HL-60/S4 (cell line): ENCODE data around the gene GSTA5.
"Not testable (repeated sequence)": the region's sequence is repeated elsewhere in the genome, so short reads cannot be mapped to it uniquely, and the experiment has no call there.

Experiments used
- in situ Hi-C: fragments of 300-500 bp; cut with MboI; formaldehyde crosslinking; loops from 2 replicates; pipeline ENCODE4 v1.14.3; 2022; ENCODE audit warnings: low sequenced_read_pairs

The GSTA5 gene

DNA sequence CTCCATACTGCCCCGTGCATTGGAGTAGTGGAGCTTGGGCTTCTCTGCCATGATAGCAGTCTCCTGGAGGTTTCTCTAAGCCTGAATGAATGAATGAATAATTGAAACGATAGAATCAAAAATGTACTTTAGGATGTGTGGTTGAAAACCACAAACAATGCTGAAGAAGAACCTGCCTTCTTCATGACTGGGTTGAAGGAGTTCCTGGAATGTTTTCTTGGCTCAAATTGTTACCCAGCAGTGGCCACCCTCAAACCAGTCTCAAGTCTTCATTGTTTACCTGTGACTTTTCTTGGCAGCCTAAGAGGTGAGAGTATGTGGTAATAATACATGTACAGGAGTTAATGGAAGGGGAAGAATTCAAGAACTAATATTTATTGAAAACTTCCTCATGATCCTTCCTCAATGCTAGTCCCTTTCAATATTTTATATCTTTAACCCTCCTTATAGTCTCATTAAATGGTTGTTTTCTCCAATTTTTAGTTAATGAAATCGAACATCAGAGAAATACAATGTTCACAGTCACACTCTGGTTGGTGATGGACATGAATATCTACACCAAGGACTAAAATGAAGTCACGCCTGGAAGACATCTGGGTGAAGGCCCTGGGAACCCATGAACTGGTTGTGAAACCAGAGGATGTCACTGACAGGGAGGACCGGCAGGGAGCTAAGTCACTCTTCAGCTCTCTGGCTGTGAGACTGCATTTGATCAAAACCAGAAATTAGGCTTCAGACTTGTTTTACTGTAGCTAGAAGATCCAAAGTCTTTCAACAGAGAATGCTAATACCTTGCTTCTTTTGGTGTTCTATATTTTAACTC is at the start of gene GSTA5:
GSTA5 (minus strand) TSS at position 51 of the 823 bp plus-strand sequence.
- in situ Hi-C loops: no loop called here

DNA sequence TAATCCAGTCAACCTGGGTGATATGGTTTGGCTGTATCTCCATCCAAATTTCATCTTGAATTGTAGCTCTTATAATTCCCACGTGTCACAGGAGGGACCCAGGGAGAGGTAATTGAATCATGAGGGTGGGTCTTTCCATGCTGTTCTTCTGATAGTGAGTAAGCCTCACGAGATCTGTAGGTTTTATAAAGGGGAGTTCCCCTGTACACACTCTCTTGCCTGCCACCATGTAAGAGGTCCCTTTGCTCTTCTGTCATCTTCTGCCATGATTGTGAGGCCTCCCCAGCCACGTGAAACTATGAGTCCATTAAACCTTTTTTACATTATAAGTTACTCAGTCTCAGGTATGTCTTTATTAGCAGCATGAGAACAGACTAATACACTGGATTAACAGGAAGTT is 49.4 kb upstream of the GSTA5 start:
- in situ Hi-C loops: no loop called here

DNA sequence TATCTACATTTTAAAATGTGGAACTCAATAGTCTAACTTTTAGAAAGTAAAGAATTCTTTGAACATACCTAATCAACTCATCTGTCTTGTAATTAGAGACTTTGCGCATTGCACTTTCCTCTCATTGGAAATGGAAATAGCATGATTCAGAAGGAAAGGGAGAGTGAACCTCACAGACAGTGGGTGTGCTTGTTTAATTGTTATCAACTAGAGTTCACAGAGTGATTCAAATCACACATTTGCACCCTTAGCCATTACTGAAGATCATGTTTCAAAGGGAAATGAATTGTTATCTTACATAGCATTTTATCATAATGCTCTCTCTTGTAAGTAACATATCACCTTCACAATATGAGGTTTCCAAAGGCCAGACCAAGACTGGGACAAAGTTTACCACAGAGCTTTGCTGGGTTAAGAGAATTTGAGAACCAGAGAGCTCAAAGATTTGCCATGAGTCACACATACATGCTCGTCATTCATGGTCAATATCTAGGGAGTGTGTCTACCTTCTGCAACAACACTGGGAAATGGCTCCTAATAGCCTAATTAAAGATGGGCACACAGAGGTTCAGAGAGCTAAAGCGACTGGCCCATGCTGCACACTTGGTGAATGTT is 47.4 kb upstream of the GSTA5 start:
- in situ Hi-C loops: no loop called here

DNA sequence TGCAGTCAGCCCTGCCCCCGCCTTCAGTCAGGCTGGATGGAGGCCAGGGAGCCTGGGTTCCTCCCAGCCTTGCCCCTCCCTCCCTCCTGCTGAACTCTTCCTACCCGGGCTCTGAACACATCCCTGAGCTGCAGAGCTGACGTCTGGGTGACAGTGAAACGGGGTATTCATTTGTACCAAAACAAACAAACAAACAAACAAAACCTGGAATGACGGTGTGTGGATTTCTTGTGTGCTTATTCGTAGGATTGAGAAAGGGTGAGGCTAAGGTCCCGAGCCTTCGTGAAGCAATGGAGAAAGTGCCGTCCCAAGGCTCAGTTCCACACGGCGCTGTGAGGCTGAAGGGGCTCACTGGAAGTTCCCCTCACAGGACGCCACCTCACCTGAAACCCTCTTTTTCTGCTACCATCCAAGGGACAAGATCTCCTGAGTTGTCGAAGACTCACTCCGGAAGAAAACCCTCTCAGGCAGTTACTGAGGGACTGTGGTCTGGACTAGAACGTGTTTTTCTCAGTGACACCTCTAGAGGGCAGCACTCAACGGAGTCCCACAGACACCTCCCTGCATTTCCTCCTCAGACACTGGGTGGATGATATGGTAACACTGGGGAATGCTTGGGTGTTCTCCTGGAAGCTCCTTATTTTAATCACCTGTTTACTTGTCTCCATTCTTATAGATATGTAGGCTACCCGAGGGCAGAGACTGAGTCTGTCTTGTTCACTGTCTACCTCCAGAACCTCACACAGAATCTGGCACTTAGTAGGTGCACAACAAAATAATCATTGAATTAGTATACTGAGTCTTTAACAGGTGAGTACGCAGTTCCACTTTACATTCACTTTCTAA is 41.6 kb upstream of the GSTA5 start:
- in situ Hi-C loops: no loop called here

DNA sequence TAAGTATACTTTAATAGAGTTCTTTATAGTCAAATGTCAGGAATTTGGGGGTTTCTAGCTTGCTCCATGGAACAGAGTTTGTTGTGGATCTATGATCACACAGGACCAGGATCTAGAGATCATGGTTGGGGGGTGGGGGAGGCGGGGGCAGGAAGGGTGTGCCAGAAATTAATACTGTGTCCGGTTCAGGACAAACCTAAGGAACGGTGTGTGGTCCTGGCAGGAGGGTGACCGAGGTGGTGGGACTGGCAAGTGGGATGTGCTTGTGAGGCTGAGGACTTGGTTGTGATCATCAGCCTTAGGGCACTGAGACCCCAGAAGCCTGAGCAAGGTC is 41.0 kb upstream of the GSTA5 start:
- in situ Hi-C loops: no loop called here

DNA sequence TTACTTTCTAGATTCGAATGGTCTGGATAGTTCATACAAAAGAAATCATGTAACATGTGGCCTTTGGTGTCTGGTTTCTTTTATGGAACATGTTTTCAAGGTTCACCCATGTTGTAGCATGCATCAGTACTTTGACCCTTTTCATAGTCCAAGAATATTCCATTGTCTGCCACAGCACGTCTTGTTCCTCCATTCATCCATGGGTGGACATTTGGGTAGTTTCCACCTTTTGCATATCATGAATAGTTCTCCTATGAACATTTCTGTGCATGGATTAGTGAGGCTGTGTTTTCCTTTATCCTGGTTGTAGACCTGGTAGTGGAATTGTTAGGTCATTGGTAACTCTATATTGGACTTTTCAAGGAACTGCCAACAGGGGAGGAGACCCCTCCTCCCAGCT is 37.2 kb upstream of the GSTA5 start:
- in situ Hi-C loops: no loop called here

DNA sequence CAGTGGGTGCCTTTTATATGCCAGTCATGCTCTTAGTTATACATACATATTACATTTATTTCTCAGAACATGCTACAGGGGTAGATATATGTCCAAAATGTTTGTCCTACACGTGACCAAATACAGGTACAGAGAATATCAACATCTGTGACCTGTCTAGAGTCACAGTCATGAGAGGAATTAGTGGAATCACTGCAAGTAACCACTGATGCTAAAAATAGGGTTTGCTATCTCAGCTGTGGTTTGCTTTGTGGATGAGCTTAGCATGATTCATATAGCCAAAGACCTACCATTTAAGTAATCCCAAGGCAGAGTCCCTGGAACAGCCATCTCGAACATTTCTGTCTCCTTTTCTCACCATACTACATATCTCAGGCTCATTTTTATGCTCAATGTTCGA is 36.6 kb upstream of the GSTA5 start:
- in situ Hi-C loops: no loop called here

DNA sequence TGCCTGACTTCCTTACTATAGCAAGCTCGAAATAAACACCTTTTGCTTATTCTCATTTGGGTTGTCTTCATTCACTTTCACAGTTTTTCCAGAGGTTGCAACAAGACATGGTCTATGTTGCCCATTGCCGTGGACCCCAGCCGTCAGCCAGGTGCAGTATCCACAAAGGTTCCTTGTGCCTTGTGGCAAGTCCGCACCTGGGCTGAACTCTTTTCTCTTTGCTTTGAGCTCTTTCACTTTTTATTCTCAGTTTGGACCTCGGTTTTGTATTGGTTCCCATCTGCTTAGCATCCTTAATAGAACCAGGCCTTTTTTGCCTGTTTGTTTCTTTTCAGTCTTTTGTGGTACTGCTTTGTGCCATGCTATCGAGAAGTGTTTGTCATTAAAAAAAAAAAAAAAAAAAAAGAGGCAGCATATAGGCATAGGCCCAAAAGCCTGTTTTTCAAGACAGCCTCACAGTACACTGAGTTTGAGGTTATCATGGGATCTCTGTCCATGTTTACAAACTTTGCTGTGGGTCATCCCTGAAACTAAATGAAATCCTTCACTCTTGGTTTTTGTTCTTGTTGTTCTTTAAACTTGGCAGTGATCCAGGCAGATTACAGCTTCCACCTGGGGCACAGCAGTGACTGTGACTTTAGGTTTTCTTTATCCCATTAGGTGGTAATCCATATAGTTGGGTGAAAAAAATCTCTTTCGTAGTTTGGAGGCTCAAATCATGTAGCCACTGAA is 35.6 kb upstream of the GSTA5 start:
- in situ Hi-C loops: no loop called here

DNA sequence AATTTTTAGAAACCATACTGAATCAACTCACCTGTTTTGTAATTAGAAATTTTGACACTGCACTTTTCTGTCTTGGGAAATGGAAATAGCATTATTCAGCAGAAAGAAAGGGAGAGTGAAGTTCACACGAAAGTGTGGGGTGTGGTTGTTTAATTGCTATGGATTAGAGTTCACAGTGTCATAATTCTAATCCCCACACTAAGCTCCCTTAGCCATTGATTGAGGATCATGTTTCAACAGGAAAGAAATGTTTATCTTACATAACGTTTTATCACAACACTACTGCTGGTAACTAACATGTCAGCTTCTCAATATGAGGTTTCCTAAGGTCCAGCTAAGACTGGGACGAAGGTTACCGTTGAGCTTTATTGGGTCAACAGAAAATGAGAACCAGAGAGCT is 31.4 kb upstream of the GSTA5 start:
- in situ Hi-C loops: no loop called here

DNA sequence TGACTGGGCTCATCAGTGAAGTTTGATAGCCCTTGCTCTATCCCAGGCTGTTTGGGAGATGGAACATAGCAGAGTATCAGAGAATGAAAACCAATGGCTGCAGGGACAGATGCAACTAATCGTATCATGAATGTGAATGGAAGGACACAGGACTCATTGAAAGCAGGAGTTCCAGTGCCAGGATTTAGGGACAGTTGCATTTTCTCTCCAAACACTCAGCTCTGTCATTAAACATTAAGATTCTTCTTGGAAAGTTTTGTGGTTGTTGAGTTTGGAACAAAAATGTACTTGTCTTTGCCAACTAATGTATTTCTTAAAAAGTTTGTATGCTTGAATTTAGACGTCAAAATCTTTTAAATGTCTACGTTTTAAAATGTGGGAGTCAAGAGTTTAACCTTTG is 31.0 kb upstream of the GSTA5 start:
- in situ Hi-C loops: no loop called here

DNA sequence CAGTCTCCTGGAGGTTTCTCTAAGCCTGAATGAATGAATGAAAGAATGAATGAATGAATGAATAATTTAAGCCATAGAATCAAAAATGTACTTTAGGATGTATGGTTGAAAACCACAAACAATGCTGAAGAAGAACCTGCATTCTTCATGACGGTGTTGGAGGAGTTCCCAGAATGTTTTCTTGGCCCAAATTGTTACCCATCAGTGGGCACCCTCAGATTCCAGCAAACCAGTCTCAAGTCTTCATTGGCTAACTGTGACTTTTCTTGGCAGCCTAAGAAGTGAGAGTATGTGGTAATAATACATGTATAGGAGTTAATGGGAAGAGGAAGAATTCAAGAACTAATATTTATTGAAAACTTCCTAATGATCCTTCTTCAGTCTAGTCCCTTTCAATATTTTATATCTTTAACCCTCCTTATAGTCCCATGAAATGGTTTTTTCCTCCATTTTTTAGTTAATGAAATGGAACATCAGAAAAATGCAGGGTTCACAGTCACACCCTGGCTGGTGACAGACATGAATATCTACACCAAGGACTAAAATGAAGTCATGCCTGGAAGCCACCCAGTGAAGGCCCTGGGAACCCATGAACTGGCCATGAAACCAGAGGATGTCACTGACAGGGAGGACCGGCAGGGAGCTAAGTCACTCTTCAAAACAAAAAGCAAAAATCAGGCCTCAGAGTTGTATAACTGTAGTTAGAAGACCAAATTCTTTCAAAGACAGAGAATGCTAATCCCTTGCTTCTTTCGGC is 29.9 kb upstream of the GSTA5 start:
- in situ Hi-C loops: not testable (repeated sequence)

DNA sequence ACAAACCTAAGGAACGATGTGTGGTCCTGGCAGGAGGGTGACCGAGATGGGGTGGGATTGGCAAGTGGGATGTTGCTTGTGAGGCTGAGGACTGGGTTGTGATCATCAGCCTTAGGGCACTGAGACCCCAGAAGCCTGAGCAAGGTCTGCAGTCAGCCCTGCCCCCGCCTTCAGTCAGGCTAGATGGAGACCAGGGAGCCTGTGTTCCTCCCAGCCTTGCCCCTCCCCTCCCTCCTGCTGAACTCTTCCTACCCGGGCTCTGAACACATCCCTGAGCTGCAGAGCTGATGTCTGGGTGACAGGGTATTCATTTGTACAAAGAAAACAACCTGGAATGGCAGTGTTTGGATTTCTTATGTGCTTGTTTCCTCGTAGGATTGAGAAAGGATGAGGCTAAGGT is 28.3 kb upstream of the GSTA5 start:
- in situ Hi-C loops: not testable (repeated sequence)

DNA sequence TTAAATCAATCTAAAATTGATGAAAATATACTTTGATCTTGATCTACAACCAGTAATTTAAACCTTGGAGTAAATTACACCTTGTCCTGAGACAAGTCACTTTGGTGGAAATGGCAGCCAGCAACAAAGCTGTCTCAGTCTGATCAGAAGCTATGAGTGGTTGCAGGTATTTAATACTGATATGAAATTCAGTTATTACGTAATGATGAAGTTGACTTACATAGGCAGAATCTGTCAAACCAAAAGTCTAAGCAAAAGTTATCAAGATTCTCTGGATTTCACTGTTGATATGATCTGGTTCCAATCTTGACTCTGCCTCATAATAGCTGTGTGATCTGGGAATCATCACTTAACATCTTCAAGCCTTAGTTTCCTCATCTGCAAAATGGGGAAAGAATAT is 27.6 kb upstream of the GSTA5 start:
- in situ Hi-C loops: no loop called here

DNA sequence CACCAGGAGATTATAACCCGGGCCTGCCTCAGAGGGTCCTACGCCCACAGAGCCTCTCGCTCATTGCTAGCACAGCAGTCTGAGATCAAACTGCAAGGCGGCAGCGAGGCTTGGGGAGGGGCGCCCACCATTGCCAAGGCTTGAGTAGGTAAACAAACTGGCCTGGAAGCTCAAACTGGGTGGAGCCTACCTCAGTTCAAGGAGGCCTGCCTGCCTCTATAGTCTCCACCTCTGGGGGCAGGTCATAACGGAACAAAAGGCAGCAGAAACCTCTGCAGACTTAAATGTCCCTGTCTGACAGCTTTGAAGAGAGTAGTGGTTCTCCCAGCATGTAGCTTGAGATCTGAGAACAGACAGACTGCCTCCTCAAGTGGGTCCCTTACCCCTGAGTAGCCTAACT is 20.5 kb upstream of the GSTA5 start:
- in situ Hi-C loops: not testable (repeated sequence)

DNA sequence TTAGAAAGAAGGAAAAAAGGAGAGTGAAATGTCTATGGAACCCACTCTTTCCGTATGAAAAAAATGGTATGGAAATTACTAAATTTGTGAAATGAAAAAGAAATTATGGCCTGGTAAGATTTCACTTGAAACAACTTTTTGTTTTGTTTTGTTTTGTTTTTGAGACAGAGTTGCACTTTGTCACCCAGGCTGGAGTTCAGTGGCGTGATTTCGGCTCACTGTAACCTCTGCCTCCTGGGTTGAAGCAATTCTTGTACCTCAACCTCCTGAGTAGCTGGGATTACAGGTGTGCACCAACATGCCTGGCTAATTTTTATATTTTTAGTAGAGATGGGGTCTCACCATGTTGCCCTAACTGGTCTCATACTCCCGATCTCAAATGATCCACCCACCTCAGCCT is 17.8 kb upstream of the GSTA5 start:
- in situ Hi-C loops: no loop called here

DNA sequence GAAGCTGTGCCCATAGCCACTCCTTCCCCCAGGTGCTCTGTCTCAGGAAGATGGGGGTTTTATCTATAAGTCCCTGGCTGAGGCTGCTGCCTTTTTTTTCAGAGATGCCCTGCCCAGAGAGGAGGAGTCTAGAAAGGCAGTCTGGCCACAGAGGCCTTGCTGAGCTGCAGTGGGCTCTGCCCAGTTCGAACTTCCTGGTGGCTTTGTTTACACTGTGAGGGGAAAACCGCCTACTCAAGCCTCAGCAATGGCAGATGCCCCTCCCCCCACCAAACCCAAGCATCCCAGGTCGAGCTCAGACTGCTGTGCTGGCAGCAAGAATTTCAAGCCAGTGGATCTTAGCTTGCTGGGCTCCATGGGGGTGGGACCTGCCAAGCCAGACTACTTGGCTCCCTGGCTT is 15.5 kb upstream of the GSTA5 start:
- in situ Hi-C loops: not testable (repeated sequence)

DNA sequence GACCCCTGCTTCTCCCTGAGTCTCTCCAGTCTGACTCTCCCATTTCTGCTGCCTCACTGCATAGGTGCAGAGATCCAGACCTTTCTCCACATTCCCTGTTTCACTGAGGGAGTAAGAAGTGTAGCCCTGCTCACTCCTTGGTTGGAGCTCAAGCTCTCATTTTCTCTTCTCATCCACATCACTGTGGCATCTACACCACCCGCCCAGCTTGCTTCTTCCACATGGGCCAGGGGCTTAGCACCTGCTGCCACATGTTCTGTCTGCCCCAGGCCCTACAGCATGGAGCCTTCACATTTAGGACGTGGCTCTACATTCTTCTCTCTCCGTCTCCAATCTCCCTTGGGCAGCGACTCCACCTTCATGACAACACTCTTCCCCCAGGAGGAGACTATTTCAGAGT is 8.5 kb upstream of the GSTA5 start:
- in situ Hi-C loops: no loop called here

DNA sequence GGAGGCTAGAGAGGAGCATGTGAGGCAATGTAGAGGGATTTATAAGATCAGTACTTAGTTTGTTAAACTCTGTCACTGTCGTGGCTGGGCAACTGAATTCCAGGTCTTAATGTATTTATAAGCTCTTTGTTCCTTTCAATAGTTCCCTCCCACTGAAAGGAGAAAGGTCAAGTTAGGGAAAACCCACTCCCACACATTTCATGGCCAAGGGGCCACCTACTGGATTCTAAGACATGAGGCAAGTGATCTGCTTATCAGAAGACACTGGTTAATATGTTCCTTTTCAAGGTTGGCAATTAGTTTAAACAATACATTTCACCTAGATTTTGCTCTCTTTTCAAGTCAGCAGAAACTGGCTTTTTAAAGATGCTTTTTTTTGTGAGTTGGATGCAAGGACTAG is 5.4 kb upstream of the GSTA5 start:
- in situ Hi-C loops: no loop called here

DNA sequence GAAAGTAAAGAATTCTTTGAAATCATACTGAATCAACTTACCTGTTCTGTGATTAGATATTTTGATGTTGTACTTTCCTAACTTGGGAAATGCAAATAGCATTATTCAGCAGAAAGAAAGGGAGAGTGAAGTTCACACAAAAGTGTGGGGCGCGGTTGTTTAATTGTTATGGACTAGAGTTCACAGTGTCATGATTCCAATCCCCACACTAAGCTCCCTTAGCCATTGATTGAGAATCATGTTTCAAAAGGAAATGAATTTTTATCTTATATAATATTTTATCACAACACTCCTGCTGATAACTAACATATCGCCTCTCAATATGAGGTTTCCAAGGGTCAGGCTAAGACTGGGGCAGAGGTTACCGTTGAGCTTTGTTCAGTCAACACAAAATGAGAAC is 3.0 kb upstream of the GSTA5 start:
- in situ Hi-C loops: no loop called here
